ENCODE results near the gene TTC28. TPM values are rescaled to one million over a fixed set of nuclear protein-coding genes. Genes with fewer than 3 reads are reported as not detected.

TTC28 gene
- total and polyA plus RNA-seq, 8 donors, result 31.1 to 44.2 (median 41.4) TPM

DNA sequence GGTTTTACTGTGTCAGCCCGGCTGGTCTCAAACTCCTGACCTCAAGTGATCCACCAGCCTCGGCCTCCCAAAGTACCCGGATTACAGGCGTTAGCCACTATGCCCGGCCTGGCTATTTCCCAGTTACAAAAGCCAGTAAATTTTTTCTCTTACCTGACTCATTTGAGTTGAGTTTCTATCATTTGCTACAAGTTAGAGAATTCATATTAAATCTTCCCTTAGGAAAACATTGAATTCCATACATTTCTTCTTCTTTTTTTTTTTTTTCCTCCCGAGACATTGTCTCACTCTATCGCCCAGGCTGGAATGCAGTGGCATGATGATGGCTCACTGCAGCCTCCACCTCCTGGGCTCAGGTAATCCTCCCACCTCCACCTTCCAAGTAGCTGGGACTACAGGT, 36.0 kb upstream of the TTC28 start:
- no peaks in the 10 kb centered on the region for H3K9me3 ChIP-seq
- H3K27me3 ChIP-seq, result no peaks in the 10 kb centered on the region
- intact Hi-C loops (cut with DNase I), result no loop called here
- peaks cover 0 to 7% of the 10 kb centered on the region in 2 donors for H3K36me3 ChIP-seq
- no peak for DNase-seq
- no peak for ATAC-seq
- H3K4me3 ChIP-seq, result no peak overlapping the region
- TF ChIP-seq, protein P1, sequence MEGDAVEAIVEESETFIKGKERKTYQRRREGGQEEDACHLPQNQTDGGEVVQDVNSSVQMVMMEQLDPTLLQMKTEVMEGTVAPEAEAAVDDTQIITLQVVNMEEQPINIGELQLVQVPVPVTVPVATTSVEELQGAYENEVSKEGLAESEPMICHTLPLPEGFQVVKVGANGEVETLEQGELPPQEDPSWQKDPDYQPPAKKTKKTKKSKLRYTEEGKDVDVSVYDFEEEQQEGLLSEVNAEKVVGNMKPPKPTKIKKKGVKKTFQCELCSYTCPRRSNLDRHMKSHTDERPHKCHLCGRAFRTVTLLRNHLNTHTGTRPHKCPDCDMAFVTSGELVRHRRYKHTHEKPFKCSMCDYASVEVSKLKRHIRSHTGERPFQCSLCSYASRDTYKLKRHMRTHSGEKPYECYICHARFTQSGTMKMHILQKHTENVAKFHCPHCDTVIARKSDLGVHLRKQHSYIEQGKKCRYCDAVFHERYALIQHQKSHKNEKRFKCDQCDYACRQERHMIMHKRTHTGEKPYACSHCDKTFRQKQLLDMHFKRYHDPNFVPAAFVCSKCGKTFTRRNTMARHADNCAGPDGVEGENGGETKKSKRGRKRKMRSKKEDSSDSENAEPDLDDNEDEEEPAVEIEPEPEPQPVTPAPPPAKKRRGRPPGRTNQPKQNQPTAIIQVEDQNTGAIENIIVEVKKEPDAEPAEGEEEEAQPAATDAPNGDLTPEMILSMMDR (IDR thresholded peaks at IDR 0.05), result no peak
- H3K4me1 ChIP-seq, result peaks cover 8 to 21% of the 10 kb centered on the region in 2 donors
- H3K27ac ChIP-seq, result no peak overlapping the region

DNA sequence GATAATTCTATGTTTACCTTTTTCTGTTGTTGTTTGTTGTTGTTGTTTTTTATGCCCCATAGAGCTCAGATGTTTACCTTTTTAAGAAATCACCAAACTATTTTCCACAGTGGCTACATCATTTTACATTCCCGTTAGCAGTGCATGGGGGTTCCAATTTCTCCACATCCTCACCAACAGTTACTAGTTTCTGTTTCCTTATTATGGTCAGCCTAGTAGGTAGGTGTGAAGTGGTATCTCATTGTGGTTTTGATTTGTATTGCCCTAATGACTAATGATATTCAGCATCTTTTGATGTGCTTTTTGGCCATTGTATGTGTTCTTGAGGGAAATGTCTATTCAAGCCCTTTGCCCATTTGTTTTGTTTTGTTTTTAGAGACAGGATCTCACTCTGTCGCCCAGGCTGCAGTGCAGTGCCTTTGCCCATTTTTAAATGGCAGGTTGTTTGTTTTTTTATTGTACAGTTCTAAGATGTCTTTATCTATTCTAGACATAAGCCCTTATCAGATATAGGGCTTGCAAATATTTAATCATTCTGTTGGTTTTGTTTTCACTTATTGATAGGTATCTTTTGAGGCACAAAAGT, 34.5 kb upstream of the TTC28 start:
- H3K4me3 ChIP-seq, result no peak overlapping the region
- TF ChIP-seq, protein P1 (IDR thresholded peaks at IDR 0.05), result no peak
- H3K27ac ChIP-seq, result no peak overlapping the region
- intact Hi-C loops (cut with DNase I), result no loop called here
- DNase-seq (no peak), ATAC-seq (no peak)
- no peaks in the 10 kb centered on the region for H3K27me3 ChIP-seq
- no peaks in the 10 kb centered on the region for H3K9me3 ChIP-seq
- peaks cover 16 to 31% of the 10 kb centered on the region in 2 donors for H3K4me1 ChIP-seq
- H3K36me3 ChIP-seq, result peaks cover 0 to 7% of the 10 kb centered on the region in 2 donors

DNA sequence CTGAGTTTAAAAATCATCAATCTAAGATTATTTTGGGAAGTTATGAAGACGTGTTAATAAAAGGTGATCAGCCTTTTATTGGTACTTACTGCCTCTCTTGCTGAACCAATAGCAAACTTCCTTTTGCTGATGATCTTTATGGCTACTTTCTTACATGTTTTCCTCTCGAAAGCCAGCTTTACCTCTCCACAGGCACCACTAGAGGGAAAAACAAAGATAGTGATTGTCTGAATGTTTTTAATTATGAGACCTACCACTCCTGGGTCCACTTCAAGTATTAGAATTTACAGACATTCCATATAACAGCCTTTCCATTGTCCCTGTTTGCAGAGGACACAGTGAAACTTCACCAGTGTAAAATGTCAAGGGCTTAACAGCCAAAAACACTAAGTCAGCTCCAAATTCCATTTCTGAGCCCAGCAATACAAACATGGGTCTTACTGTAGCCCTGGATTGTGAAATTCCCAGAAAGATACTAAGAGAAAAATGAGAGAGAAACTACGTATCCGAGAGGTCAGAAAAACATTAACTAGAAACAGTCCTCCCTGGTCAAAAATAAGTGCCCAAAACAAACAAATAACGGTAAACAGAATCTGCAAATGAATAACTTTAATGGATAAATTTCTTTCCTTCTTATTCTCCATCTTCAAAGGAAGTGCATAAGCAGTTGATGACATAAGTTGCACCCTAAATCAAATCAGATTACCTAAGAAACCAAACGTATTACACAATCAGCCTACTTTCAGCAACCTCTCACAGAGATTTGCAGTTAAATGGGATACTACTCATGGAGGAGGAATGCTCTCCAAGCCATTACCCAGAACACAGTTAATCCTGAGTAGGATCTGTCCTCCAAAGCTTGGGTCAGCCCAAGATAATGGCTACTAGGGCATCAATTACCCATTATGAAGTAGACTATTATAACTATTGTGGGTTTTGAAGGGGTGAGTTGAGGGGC, 32.5 kb upstream of the TTC28 start:
- Histone ChIP-seq H3K27me3 (no peaks in the 10 kb centered on the region), H3K9me3 (no peaks in the 10 kb centered on the region), H3K4me1 (peaks cover 16 to 31% of the 10 kb centered on the region in 2 donors), H3K27ac (peak overlapping the region; percentile 67 to 85), H3K4me3 (no peak overlapping the region), H3K36me3 (peaks cover 0 to 1% of the 10 kb centered on the region in 2 donors)
- peak in 1 of 4 donors; percentile 64 for DNase-seq
- TF ChIP-seq, protein P1 (IDR thresholded peaks at IDR 0.05), result no peak
- intact Hi-C loops (cut with DNase I), result no loop called here
- peak; percentile 80 for ATAC-seq

DNA sequence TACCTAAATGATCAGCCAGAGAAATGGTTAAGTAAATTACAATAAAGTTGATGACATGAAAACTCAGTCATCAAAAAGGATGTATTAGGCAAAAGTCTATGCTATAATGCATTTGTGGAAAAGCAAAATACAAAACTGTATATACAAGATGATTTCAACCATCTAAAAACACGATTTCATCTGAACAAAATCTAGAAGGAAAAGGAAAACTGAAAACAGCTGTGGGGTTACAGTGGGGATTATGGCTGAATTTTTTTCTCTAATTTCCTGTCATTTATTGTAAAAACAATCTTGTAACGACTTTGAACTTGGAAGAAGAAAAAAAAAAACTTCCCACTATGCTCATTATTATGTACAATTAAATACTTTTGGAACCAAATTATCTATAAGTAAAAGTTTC, 31.7 kb upstream of the TTC28 start:
- H3K4me3 ChIP-seq, result no peak overlapping the region
- H3K27me3 ChIP-seq, result no peaks in the 10 kb centered on the region
- TF ChIP-seq, protein P1 (IDR thresholded peaks at IDR 0.05), result no peak
- peaks cover 0 to 4% of the 10 kb centered on the region in 2 donors for H3K36me3 ChIP-seq
- no peaks in the 10 kb centered on the region for H3K9me3 ChIP-seq
- DNase-seq (no peak), ATAC-seq (no peak)
- peaks cover 16 to 31% of the 10 kb centered on the region in 2 donors for H3K4me1 ChIP-seq
- intact Hi-C loops (cut with DNase I), result no loop called here
- H3K27ac ChIP-seq, result peak overlapping the region; percentile 67 to 85

DNA sequence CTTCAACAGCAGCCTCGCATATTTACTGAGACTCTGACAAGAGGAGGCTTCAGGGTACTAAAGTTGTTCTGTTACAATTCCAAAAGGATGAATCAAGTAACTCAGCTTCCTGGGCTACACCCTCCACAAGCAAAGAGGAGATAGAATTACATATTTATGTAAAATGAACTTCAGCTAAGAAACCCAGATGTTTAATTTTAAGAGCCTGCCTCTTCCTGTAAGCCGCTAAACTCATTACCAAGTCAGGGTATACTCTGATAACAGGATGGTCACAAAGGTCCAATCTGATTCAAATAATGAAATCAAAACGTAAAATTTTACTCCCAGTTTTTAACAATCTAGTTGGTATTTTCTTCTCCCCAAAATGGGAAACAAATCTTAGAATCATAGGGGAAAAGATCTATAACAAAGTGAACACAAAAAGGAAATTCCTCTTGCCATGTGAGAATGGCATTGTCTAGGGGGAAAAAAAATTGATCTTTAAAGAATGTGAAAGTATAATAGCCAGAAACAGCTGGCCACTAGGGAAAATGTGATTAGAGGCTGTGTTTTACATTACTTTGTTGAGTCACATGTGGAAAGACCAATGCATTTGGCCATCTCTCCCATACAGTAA, 31.0 kb upstream of the TTC28 start:
- DNase-seq, result peak in 1 of 4 donors; percentile 32
- Histone ChIP-seq H3K27ac (peak overlapping the region; percentile 67 to 85), H3K4me3 (no peak overlapping the region)

More for the DNA sequence above, 31.0 kb upstream of the TTC28 start:
- TF ChIP-seq, protein P1 (IDR thresholded peaks at IDR 0.05), result no peak
- Histone ChIP-seq H3K4me1 (peaks cover 16 to 31% of the 10 kb centered on the region in 2 donors), H3K27me3 (no peaks in the 10 kb centered on the region), H3K36me3 (peaks cover 0 to 4% of the 10 kb centered on the region in 2 donors), H3K9me3 (no peaks in the 10 kb centered on the region)
- peak; percentile 56 for ATAC-seq
- intact Hi-C loops (cut with DNase I), result no loop called here

Data from left lung (tissue), 10 donors.